Chondrocyte (in vitro differentiated cells): ENCODE results near the gene ABTB2. TPM values are rescaled to one million over a fixed set of nuclear protein-coding genes. Genes with fewer than 3 reads are reported as not detected.

Experiments
- DNase-seq: peaks from one replicate; pipeline ENCODE4 v3.0.0; 2021; ENCODE audit warnings: mixed read lengths, low spot score
- H3K27ac Mint-ChIP-seq: one replicate; pipeline ENCODE4 v1.8.0; 2021; ENCODE audit warnings: mild to moderate bottlenecking, moderate library complexity, mixed read lengths; ENCODE audit not compliant: unreplicated experiment
- H3K27me3 Mint-ChIP-seq: 2 replicates; pipeline ENCODE4 v1.8.0; 2021; ENCODE audit warnings: low read depth, mixed read lengths
- H3K36me3 Mint-ChIP-seq: 2 replicates; pipeline ENCODE4 v1.8.0; 2021; ENCODE audit warnings: low read depth, mixed read lengths
- H3K4me1 Mint-ChIP-seq: 2 replicates; pipeline ENCODE4 v1.8.0; 2021; ENCODE audit warnings: low read depth, mild to moderate bottlenecking, mixed read lengths
- H3K4me3 Mint-ChIP-seq: one replicate; pipeline ENCODE4 v1.8.0; 2021; ENCODE audit warnings: mild to moderate bottlenecking, moderate library complexity, mixed read lengths; ENCODE audit not compliant: unreplicated experiment
- H3K9me3 Mint-ChIP-seq: 2 replicates; pipeline ENCODE4 v1.8.0; 2021; ENCODE audit warnings: low read depth, mixed read lengths
- CTCF ChIP-seq: fragments of 200-600 bp; sonication (generic); IDR thresholded peaks from 2 replicates; pipeline ENCODE4 v1.5.0; 2021; ENCODE audit warnings: antibody characterized with exemption, mild to moderate bottlenecking, moderate library complexity
- total RNA-seq: library from RNA; stranded (reverse); gene quantifications from 3 replicates; pipeline ENCODE4 v1.2.1, GENCODE V29; 2021

ABTB2 gene
- total RNA-seq, 1 donor from 2014 or later: 3.1 TPM

- Mint-ChIP-seq H3K4me3 (no peak overlapping the region), H3K27ac (no peak overlapping the region), H3K9me3 (no peaks in the 10 kb centered on the region)
These were observed 167.3 kb downstream of the ABTB2 start for GRCh38 chr11:34190192-34191139.

GRCh38 chr11:34189191-34189590 lies 168.6 kb downstream of the ABTB2 start:
- Mint-ChIP-seq H3K9me3 (no peaks in the 10 kb centered on the region), H3K4me1 (peaks cover 47% of the 10 kb centered on the region), H3K36me3 (no peaks in the 10 kb centered on the region), H3K4me3 (no peak overlapping the region), H3K27me3 (no peaks in the 10 kb centered on the region), H3K27ac (no peak overlapping the region)
- TF ChIP-seq CTCF: no peak
- no peak for DNase-seq

More at GRCh38 chr11:34190192-34191139, 167.3 kb downstream of the ABTB2 start:
- no peak for DNase-seq
- Mint-ChIP-seq H3K36me3 (no peaks in the 10 kb centered on the region), H3K4me1 (peaks cover 50% of the 10 kb centered on the region), H3K27me3 (no peaks in the 10 kb centered on the region)
- TF ChIP-seq CTCF: no peak

- Mint-ChIP-seq H3K27ac (no peak overlapping the region), H3K4me3 (no peak overlapping the region), H3K9me3 (no peaks in the 10 kb centered on the region), H3K4me1 (peaks cover 37% of the 10 kb centered on the region), H3K36me3 (no peaks in the 10 kb centered on the region), H3K27me3 (no peaks in the 10 kb centered on the region)
- TF ChIP-seq CTCF: no peak
- DNase-seq: no peak
These were observed 169.6 kb downstream of the ABTB2 start for GRCh38 chr11:34188181-34188580.

GRCh38 chr11:34185926-34186841 lies 171.6 kb downstream of the ABTB2 start:
- Mint-ChIP-seq H3K9me3 (no peaks in the 10 kb centered on the region), H3K4me1 (peaks cover 26% of the 10 kb centered on the region), H3K27me3 (no peaks in the 10 kb centered on the region), H3K4me3 (no peak overlapping the region), H3K36me3 (no peaks in the 10 kb centered on the region), H3K27ac (no peak overlapping the region)
- no peak for DNase-seq
- no peak for TF ChIP-seq CTCF

- no peaks in the 10 kb centered on the region for H3K27me3 Mint-ChIP-seq
- DNase-seq: no peak
- no peaks in the 10 kb centered on the region for H3K36me3 Mint-ChIP-seq
- no peak overlapping the region for H3K4me3 Mint-ChIP-seq
- no peaks in the 10 kb centered on the region for H3K9me3 Mint-ChIP-seq
- no peak for TF ChIP-seq CTCF
- no peak overlapping the region for H3K27ac Mint-ChIP-seq
- peaks cover 33% of the 10 kb centered on the region for H3K4me1 Mint-ChIP-seq
These were observed 173.2 kb downstream of the ABTB2 start for GRCh38 chr11:34184505-34185015.
